Gastrocnemius medialis (tissue), 4 donors: Measurements from ENCODE around the gene HSPB7. TPM values are rescaled to one million over a fixed set of nuclear protein-coding genes. Genes with fewer than 3 reads are reported as not detected.

Experiments used
- ATAC-seq, 2 donors: fragments of 150-250 bp; one replicate each; pipeline ENCODE4 v1.9.1; 2016
- DNase-seq, 2 donors: peaks; one replicate each; pipeline ENCODE4 v3.0.0-alpha.2; 2019
- H3K27ac ChIP-seq, 4 donors: fragments of 200-600 bp; sonication (generic); 1 replicate in 1 of 4; 2 replicates in 3 of 4; pipeline ENCODE4 v1.5.1; 2016 to 2018; ENCODE audit warnings: mild to moderate bottlenecking in 2 of 4, moderate library complexity in 1 of 4
- H3K27me3 ChIP-seq, 3 donors: fragments of 200-600 bp; sonication (generic) in 2 of 3; 1 replicate in 1 of 3; 2 replicates in 2 of 3; pipeline versions ENCODE4 v1.5.1 to v1.6.0; 2016 to 2019; ENCODE audit warnings: mild to moderate bottlenecking in 1 of 3, moderate library complexity in 1 of 3
- H3K36me3 ChIP-seq, 2 donors: fragments of 200-600 bp; sonication (generic) in 1 of 2; one replicate each; pipeline ENCODE4 v1.5.1; 2017 to 2018
- H3K4me1 ChIP-seq, 2 donors: fragments of 200-600 bp; sonication (generic) in 1 of 2; one replicate each; pipeline ENCODE4 v1.5.1; 2016 to 2017; ENCODE audit warnings: mild to moderate bottlenecking in 2 of 2
- H3K4me3 ChIP-seq, 4 donors: fragments of 200-600 bp; sonication (generic) in 3 of 4; 1 replicate in 1 of 4; 2 replicates in 3 of 4; pipeline ENCODE4 v1.5.1; 2016 to 2019; ENCODE audit warnings: mild to moderate bottlenecking in 2 of 4
- H3K9me3 ChIP-seq, 3 donors: fragments of 200-600 bp; sonication (generic) in 2 of 3; 1 replicate in 1 of 3; 2 replicates in 2 of 3; pipeline ENCODE4 v1.5.1; 2016 to 2019
- CTCF ChIP-seq, 5 experiments: fragments of 450-650 bp in 3 of 5; fragments of 200-600 bp in 2 of 5; sonication (generic) in 2 of 5; IDR thresholded peaks in 4 of 5; conservative IDR thresholded peaks in 1 of 5; 1 replicate in 4 of 5; 2 replicates in 1 of 5; pipeline ENCODE4 v1.5.1; 2016 to 2019; ENCODE audit warnings: antibody characterized with exemption in 5 of 5, mild to moderate bottlenecking in 3 of 5, moderate library complexity in 3 of 5
- POLR2A ChIP-seq, 2 donors: fragments of 450-650 bp; IDR thresholded peaks; one replicate each; pipeline ENCODE4 v1.6.1; 2017; ENCODE audit warnings: antibody characterized with exemption in 2 of 2, mild to moderate bottlenecking in 2 of 2, moderate library complexity in 2 of 2
- in situ Hi-C, 4 donors: fragments of 200-750 bp; cut with MboI; loops; one replicate each; pipeline versions ENCODE4 v1.15.0 to v1.8.0; 2017; ENCODE audit warnings: low sequenced_read_pairs in 4 of 4
- intact Hi-C: fragments of 100-400 bp; cut with DNase I; formaldehyde crosslinking; loops from one replicate; pipeline ENCODE4 v1.15.1; 2023; ENCODE audit warnings: low total_unique reads
- total RNA-seq, 4 donors: library from RNA; depleted of rRNA; stranded (reverse); fragments of >200 nt; gene quantifications; one replicate each; pipeline versions ENCODE4 v1.1.0 to v1.2.3, GENCODE V29; 2016

The HSPB7 gene
- total RNA-seq: 1,000 to 10,000 TPM in 1 of 4 donors, 100 to 1,000 TPM in 3; 355 to 1,466 (median 716) TPM

GRCh38 chr1:16017461-16018303, at the start of gene HSPB7:
TSS of gene HSPB7 (minus strand) at chr1:16018043. CDS start at chr1:16017963, 80 bp downstream.
- TF ChIP-seq CTCF (IDR thresholded peaks at IDR 0.05 in 4 of 5, conservative IDR thresholded peaks at IDR 0.05 in 1 of 5): peak in 2 of 5 experiments; percentile 20 to 29
- peak in 1 of 2 donors; percentile 97 for TF ChIP-seq POLR2A (IDR thresholded peaks at IDR 0.05)
- in situ Hi-C loops (no loop called here), intact Hi-C loops (loop anchor here (2.0 to 10.0 kb wide), 4 partner anchors 183 to 1097 kb away; partner anchors contain the start of genes DDI2 and PADI2)
- ATAC-seq (peak; percentile 20 to 26), DNase-seq (peak; percentile 91 to 97)
- Histone ChIP-seq H3K36me3 (no peaks in the 10 kb centered on the region), H3K27ac (peak within 1 kb of the TSS; percentile 97 to 100 (median 98)), H3K9me3 (no peaks in the 10 kb centered on the region), H3K4me1 (peaks cover 43 to 59% of the 10 kb centered on the region in 2 donors), H3K27me3 (no peaks in the 10 kb centered on the region), H3K4me3 (peak within 1 kb of the TSS; percentile 68 to 82 (median 76))

- intact Hi-C loops: no loop called here
- Histone ChIP-seq H3K4me3 (no peak overlapping the region), H3K36me3 (no peaks in the 10 kb centered on the region), H3K27me3 (peaks cover 0 to 5% (median 0%) of the 10 kb centered on the region in 3 donors), H3K9me3 (no peaks in the 10 kb centered on the region), H3K4me1 (peaks cover 12 to 14% of the 10 kb centered on the region in 2 donors), H3K27ac (no peak overlapping the region)
- no peak for DNase-seq
- in situ Hi-C loops: loop anchor here in 1 of 4 donors (25.0 kb wide), 1 partner anchor 255 kb away; the partner anchor contains the start of gene UQCRHL
- TF ChIP-seq POLR2A (IDR thresholded peaks at IDR 0.05) (no peak), CTCF (IDR thresholded peaks at IDR 0.05 in 4 of 5, conservative IDR thresholded peaks at IDR 0.05 in 1 of 5) (no peak)
- no peak for ATAC-seq
Measured at GRCh38 chr1:16067127-16067768, 49.4 kb upstream of the HSPB7 start.

- Histone ChIP-seq H3K4me1 (peaks cover 12 to 14% of the 10 kb centered on the region in 2 donors), H3K4me3 (no peak overlapping the region), H3K9me3 (no peaks in the 10 kb centered on the region), H3K27ac (no peak overlapping the region), H3K27me3 (no peaks in the 10 kb centered on the region), H3K36me3 (no peaks in the 10 kb centered on the region)
- ATAC-seq: no peak
- TF ChIP-seq POLR2A (IDR thresholded peaks at IDR 0.05) (no peak), CTCF (IDR thresholded peaks at IDR 0.05 in 4 of 5, conservative IDR thresholded peaks at IDR 0.05 in 1 of 5) (no peak)
- DNase-seq: no peak
- intact Hi-C loops (no loop called here), in situ Hi-C loops (loop anchor here in 1 of 4 donors (25.0 kb wide), 1 partner anchor 254 kb away; the partner anchor contains the start of gene UQCRHL)
Measured at GRCh38 chr1:16066245-16066644, 48.4 kb upstream of the HSPB7 start.

- intact Hi-C loops: no loop called here
- H3K4me1 ChIP-seq: peaks cover 12 to 14% of the 10 kb centered on the region in 2 donors
- in situ Hi-C loops: loop anchor here in 1 of 4 donors (25.0 kb wide), 1 partner anchor 253 kb away; the partner anchor contains the start of gene UQCRHL
- ATAC-seq: no peak
- TF ChIP-seq CTCF (IDR thresholded peaks at IDR 0.05 in 4 of 5, conservative IDR thresholded peaks at IDR 0.05 in 1 of 5) (no peak), POLR2A (IDR thresholded peaks at IDR 0.05) (no peak)
- H3K27me3 ChIP-seq: no peaks in the 10 kb centered on the region
- no peaks in the 10 kb centered on the region for H3K9me3 ChIP-seq
- no peak overlapping the region for H3K4me3 ChIP-seq
- H3K36me3 ChIP-seq: no peaks in the 10 kb centered on the region
- no peak overlapping the region for H3K27ac ChIP-seq
- no peak for DNase-seq
Measured at GRCh38 chr1:16065269-16065576, 47.4 kb upstream of the HSPB7 start.
